NOMO-1 treated with DMSO at 0.1 percent for 48 hours (cell line): ENCODE data around the gene APBB3.
A peak's percentile ranks its signal among the peaks of the same experiment; 100 is the strongest.

ENCODE experiments used
- DNase-seq: peaks from one replicate; lab custom pipeline; 2025; ENCODE audit not compliant: unreplicated experiment; lab: John Stamatoyannopoulos, UW

The APBB3 gene

GRCh38 chr5:140555747-140556312, 8.6 kb downstream of the APBB3 start:
- peak; percentile 13 for DNase-seq

GRCh38 chr5:140554454-140554853, 9.9 kb downstream of the APBB3 start:
- DNase-seq: peak; percentile 12

- DNase-seq: peak; percentile 41
Observed at GRCh38 chr5:140553657-140554056, 10.7 kb downstream of the APBB3 start.

GRCh38 chr5:140551872-140552271, 12.5 kb downstream of the APBB3 start:
- DNase-seq: no peak

GRCh38 chr5:140550147-140551079, 14.0 kb downstream of the APBB3 start:
- no peak for DNase-seq

- DNase-seq: peak; percentile 74
Observed at GRCh38 chr5:140549237-140550144, 14.9 kb downstream of the APBB3 start.

GRCh38 chr5:140548791-140549190, 15.6 kb downstream of the APBB3 start:
- DNase-seq: no peak

- DNase-seq: no peak
Observed at GRCh38 chr5:140548300-140548688, 16.1 kb downstream of the APBB3 start.

- DNase-seq: peak; percentile 84
Observed at GRCh38 chr5:140547508-140548299, 16.7 kb downstream of the APBB3 start, which contains the start of gene EIF4EBP3. EIF4EBP3 (plus strand) TSS chr5:140547662; CDS start chr5:140547738, 76 bp downstream.

- DNase-seq: no peak
Observed at GRCh38 chr5:140546851-140547507, 17.4 kb downstream of the APBB3 start.

GRCh38 chr5:140545606-140546005, 18.8 kb downstream of the APBB3 start:
- DNase-seq: no peak

GRCh38 chr5:140544986-140545385, 19.4 kb downstream of the APBB3 start:
- DNase-seq: no peak

- DNase-seq: no peak
Observed at GRCh38 chr5:140542972-140543371, 21.4 kb downstream of the APBB3 start.

GRCh38 chr5:140540227-140540626, 24.2 kb downstream of the APBB3 start:
- DNase-seq: no peak

GRCh38 chr5:140524003-140524402, 40.4 kb downstream of the APBB3 start:
- DNase-seq: no peak

- no peak for DNase-seq
Observed at GRCh38 chr5:140513124-140513523, 51.3 kb downstream of the APBB3 start.

- no peak for DNase-seq
Observed at GRCh38 chr5:140509898-140510297, 54.5 kb downstream of the APBB3 start.
